Fibroblast of peridontal ligament (primary cell): Measurements from ENCODE around the gene TEX2.

ENCODE experiments used
- DNase-seq: peaks from one replicate; pipeline ENCODE4 v3.0.0-alpha.2; 2010; ENCODE audit errors: extremely low read depth

Gene TEX2

DNA sequence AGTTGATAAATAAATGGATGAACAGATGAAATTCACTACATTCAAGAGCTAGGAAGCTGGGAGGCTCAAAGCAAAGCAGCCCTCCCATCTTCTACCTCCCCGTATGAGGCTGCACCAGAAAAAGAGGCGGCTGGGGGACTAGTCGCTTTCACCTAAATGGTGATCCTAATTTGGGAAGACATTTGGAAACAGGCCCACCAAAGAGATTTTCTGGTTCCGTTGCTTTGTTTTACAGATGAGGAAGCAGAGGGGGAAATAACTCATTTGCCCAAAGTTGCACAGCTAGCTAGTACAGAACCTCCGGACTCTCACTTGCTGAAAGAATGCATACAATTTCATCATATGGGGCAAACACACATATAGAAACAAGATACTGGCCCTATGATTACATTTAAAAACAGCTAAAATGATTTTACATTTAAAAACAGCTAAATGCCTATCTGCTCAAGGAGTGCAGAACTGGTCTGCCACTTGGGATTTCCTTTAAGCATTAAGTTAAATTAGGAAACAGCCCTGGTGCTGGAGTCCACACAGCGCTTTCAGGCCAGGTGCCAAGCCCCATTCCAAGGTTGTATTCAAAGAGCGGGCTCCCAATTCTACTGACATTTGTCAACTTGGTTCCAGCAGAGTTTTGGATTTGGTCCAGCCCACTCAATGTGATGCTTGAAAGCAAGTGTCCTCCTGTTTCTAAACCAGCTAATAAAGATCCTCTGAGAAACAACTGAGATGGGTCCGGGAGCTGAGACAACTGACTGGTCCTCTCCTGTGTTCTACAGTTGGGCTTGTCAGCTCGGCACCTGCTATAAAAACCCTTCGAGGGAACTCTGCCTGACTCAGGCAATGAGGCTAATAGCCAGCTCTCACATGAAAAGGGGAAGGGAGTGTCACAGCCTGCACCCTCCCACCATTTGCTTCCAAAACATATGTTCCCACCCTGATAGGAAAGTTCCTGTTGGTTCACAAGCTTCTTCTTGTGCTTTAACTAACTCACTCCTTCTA is 144.8 kb downstream of the TEX2 start:
- DNase-seq, result no peak

DNA sequence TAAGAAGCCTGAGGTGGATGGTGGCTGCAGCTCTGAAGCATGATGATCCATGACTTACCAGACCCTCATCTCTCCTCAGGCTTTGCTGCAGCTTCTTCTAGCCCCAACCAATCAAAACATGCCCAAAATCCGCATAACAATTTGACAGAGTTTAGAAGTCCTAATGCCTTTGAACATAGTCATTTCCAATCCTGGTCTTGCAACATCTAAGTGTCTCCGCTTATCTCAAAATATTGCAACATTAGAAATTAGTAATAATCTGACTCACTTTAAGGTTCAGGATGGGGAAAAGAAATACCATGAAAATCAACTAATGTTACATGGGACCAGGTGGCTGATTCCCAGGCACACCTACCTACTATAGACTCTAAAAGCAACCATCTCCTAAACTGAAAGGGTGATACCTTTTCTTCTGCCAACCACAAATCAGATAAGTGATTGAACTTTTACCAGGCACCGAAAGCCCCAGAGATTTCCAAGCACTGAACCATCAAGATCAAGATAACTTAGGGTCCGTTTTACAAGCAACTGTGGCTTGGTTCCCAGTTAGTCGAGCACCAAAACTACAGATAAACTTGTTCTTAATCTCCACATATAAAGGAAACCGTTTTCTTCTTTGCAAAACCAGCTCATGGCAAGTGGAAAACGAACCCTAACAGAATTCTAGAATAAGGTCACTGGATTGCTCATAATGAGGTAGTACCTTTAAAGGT is 147.1 kb downstream of the TEX2 start:
- peak; percentile 75 for DNase-seq

DNA sequence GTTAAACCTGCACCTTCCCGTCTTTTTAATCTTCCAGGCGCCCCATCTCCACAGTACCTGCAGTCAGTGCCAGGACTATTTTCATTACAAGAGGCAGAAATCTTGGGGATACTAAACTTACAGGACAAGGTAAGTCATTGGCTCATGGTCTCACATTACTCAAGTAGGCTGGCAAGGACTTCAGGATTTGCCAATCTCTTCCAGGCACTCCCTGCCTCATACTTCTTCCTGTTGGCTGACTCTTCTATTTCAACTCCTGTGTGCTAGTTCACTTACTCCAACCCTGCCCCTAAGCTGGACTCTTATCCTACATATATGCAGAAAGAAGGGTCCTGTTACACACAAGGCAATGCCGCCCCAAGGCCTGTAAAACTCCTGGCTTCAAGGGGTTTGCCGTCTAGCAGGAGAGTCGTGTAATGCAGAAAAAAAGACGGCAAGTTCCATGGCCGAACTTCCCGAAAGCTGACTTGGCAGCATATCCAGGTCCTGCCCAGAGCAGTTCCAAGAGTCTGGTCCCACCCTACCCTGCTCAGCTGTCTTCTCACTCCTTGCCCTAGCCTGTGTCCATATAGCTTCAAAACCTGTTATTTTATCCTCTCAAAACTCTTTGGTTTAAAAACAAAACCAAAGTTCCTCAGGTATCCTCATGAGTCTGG is 147.9 kb downstream of the TEX2 start:
- no peak for DNase-seq

DNA sequence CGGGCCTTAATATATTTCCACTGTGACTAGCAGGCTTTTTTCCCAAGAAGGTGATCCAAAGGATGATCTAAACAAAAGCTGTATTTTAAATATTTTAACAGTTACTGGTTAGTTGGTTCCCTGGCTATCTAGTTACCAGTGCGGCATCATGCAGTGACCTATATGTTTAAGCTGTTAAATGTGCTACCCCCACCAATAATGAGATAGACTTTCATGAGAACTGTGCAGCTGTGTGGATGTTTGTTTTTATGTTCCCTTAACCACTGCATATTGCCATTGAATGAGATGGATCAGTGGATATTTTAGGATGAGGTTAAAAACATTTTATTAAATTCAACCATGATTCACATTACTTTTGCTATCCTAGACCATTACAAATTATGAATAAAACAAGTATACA is 150.1 kb downstream of the TEX2 start:
- DNase-seq, result no peak

DNA sequence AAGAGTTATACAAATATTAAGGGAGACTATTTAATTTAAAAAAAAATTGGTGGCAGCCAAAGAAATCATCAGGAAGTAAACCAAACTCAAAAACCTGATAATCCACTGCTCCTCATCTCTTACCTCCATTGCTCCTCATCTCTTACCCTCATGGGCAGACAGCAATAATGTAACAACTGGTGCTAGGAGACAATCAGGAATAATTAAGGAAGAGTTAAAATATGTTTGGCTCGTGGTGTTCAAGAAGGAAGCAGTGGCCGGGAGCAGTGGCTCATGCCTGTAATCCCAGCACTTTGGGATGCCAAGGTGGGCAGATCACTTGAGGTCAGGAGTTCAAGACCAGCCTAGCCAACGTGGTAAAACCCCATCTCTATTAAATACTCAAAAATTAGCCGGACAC is 151.2 kb downstream of the TEX2 start:
- DNase-seq, result no peak

GRCh38 chr17:64110379-64111152 is 152.5 kb downstream of the TEX2 start:
- no peak for DNase-seq

GRCh38 chr17:64109400-64109799 is 153.7 kb downstream of the TEX2 start:
- no peak for DNase-seq

DNA sequence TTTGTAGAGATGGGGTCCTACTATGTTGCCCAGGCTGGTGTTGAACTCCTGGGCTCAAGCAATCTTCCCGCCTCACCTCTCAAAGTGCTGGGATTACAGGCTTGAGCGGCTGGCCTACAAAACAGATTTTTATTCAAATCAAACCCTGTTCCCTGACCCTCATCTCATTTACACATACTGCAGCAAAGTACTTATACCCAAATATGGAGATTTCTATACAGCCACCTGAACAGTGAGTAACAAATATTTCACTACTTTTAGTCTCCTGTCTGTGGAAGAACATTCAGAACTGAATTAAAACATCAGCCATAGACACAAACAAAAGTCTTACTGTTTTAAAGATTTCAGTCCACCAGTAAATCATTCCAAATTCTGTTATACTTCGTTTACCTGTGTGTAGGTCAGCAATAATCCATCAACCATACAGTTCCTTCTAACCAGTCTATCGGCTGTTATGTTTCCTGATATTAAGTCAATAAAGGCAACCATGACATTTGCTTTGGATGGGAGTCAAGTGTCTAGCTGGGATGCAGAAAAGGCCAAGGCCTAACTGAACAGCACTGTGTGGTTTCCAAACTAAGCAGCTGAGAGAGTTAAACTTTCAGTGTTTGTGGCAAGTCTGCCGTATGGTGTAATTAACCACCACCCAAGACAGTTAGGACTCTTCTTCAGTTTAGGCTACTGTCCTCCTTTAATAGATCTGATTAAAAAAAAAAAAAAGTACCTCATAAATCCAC is 155.4 kb downstream of the TEX2 start:
- no peak for DNase-seq

DNA sequence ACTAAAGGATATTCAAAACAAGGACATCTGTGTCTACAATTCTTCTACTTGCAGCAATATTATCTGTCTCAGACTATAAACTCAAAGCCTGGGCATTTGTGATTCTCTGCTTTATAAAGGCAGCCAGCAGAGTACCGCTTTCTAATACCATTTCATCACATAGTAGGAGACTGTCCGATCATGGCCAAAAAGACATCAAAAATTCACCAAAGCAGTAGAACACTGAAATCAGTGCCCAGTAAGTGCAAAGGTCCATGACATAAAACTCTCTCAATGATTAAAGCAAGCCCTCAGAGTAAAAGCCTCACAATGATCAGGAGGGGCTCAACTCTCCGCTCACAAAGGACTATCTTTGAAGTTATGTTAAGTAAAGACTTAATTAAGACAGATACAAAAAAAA is 156.1 kb downstream of the TEX2 start:
- DNase-seq, result no peak

- peak; percentile 48 for DNase-seq
These were observed 159.4 kb downstream of the TEX2 start for GRCh38 chr17:64103391-64104364.

GRCh38 chr17:64102627-64103390 is 160.3 kb downstream of the TEX2 start:
- DNase-seq, result no peak

- DNase-seq, result no peak
These were observed 163.5 kb downstream of the TEX2 start for GRCh38 chr17:64099543-64099942.
